SH-SY5Y (cell line): ENCODE data around the gene DOP1A.

Experiments used
- GATA2 ChIP-seq: IDR thresholded peaks from 2 replicates; pipeline ENCODE4 v1.6.1; 2011; ENCODE audit warnings: mild to moderate bottlenecking, low read depth, low read length
- GATA3 ChIP-seq: IDR thresholded peaks from 2 replicates; pipeline ENCODE4 v1.6.1; 2011; ENCODE audit warnings: low read depth, mild to moderate bottlenecking, low read length, moderate library complexity

- no peak for TF ChIP-seq GATA2
- no peak for TF ChIP-seq GATA3
These were observed 92.7 kb downstream of the DOP1A start for GRCh38 chr6:83160167-83160566.
